ENCODE measurements around the gene MEGF6.

GRCh38 chr1:3563610-3564009, 47.7 kb downstream of the MEGF6 start:
- TF ChIP-seq CTCF (IDR thresholded peaks at IDR 0.05; ENCODE audit: extremely low read depth in 1 of 2, insufficient read depth in 1 of 2, low read depth in 1 of 2, low read length in 2 of 2) (no peak), MYC (IDR thresholded peaks at IDR 0.05; ENCODE audit: low read depth, low read length) (no peak), POLR2A (IDR thresholded peaks at IDR 0.05; ENCODE audit: low read depth, low read length) (no peak), EZH2 (IDR thresholded peaks at IDR 0.05; ENCODE audit: borderline replicate concordance, low read depth, low read length, severe bottlenecking) (no peak), POLR2AphosphoS5 (IDR thresholded peaks at IDR 0.05; ENCODE audit: insufficient read depth, low read depth, low read length) (no peak), FOS (IDR thresholded peaks at IDR 0.05; ENCODE audit: borderline replicate concordance, insufficient read depth, low read length) (no peak), MAX (IDR thresholded peaks at IDR 0.05; ENCODE audit: insufficient read depth, insufficient read length) (no peak), JUN (IDR thresholded peaks at IDR 0.05; ENCODE audit: borderline replicate concordance, insufficient read depth, insufficient read length, low read depth) (no peak), GATA2 (IDR thresholded peaks at IDR 0.05; ENCODE audit: insufficient read depth, insufficient read length, low read depth, low read length) (no peak)

Measured in endothelial cell of umbilical vein (primary cell).